HG02884 (cell line): Measurements from ENCODE around the gene PRKAR2B.
"Not testable (repeated sequence)": the region's sequence is repeated elsewhere in the genome, so short reads cannot be mapped to it uniquely, and the experiment has no call there.

Experiments used
- ATAC-seq: cut with Tn5 transposase; IDR thresholded peaks from one replicate; pipeline ENCODE4 v1.9.1; 2021; ENCODE audit warnings: mild to moderate bottlenecking, moderate library complexity; ENCODE audit not compliant: unreplicated experiment

Gene PRKAR2B

GRCh38 chr7:107026166-107026565 lies 18.3 kb upstream of the PRKAR2B start:
- ATAC-seq: no peak

- no peak for ATAC-seq
These were observed 17.3 kb upstream of the PRKAR2B start for GRCh38 chr7:107027208-107027607.

- no peak for ATAC-seq
These were observed 15.3 kb upstream of the PRKAR2B start for GRCh38 chr7:107029061-107029763.

- no peak for ATAC-seq
These were observed 14.7 kb upstream of the PRKAR2B start for GRCh38 chr7:107029764-107030286.

GRCh38 chr7:107032050-107032449 lies 12.5 kb upstream of the PRKAR2B start:
- ATAC-seq: no peak

- ATAC-seq: no peak
These were observed 11.6 kb upstream of the PRKAR2B start for GRCh38 chr7:107032720-107033438.

- no peak for ATAC-seq
These were observed 10.0 kb upstream of the PRKAR2B start for GRCh38 chr7:107034553-107034952.

DNA sequence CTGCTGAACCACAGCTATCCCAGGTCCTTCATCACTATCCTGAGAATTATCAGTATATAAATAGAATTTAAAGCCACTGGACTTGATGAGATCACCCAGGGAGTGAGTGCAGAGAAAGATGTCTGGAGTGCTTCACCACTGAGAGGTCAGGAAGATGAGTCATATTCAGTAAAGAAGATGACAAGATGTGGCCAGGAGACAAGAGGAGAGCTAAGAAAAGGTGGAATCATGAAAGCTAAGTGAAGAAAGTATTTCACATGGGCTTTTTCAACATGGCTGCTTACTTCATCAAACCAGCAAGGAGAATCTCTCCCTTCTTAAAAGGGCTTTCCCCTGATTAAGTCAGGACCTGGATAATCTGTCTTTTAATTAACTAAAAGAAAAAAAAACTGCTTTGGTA lies 9.1 kb upstream of the PRKAR2B start:
- no peak for ATAC-seq

DNA sequence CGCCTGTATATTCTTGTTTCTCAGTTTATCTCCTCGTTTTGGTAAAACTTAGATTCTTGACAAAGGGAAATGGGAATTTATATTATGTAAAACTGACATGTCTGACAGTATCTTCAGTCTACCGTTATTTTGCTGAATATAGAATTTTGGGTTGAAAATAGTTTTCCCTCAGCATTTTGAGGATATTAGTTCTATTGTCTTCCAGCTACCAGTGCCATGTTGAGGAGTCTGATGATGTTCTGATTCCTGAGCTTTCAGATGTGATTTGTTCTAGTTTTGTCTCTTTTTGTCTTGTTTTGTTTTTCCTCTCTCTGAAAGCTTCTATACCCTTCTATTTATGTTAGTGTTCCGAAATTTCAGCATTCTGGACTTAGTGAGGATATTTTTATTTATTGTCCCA lies 8.0 kb upstream of the PRKAR2B start:
- ATAC-seq: no peak

DNA sequence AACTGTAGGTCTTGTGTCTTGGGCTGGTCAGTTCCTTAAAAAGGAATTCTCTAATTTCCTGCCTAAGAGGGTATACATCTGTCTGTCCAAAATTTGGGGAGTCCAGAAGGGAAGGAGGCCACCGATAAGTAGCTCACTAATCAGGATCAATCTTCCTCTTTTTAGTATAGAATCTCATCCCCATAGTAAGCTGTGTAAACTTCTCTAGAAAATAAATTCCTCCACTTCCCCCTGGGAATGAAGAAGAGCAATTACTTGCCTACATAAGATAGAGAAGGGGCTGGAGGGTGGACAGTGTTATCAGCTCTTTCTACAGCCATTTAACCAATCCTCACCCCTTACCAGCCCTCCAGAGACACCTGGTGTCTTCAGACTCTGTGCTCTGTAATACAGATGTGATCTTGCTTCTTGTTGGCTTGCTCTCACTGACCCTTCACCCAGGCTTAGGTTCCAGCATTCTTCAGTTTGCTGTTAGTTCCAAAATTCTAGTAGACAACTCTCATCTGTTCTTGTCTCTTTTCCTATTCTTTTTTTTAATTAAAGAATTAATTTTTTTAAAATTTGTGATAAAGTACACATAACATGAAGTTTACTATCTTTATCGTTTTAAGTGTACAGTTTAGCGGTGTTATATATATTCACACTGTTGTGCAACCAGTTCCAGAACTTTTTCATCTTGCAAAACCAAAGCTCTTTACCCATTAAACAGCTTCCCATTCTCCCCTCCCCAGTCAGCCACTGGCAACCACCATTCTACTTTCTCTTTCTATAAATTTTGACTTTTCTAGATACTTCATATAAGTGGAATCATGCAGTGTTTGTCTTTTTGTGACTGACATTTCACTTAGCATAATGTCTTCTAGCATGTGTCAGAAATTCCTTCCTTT lies 6.5 kb upstream of the PRKAR2B start:
- ATAC-seq: no peak

GRCh38 chr7:107039199-107039900 lies 5.2 kb upstream of the PRKAR2B start:
- no peak for ATAC-seq

- ATAC-seq: no peak
These were observed 3.4 kb upstream of the PRKAR2B start for GRCh38 chr7:107041097-107041496.

DNA sequence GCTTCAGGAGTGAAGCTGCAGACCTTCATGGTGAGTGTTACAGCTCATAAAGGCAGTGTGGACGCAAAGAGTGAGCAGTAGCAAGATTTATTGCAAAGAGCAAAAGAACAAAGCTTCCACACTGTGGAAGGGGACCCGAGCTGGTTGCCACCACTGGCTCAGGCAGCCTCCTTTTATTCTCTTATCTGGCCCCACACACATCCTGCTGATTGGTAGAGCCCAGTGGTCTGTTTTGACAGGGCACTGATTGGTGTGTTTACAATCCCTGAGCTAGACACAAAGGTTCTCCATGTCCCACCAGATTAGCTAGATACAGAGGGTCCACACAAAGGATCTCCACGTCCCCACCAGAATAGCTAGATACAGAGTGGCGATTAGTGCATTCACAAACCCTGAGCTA lies 2.7 kb upstream of the PRKAR2B start:
- not testable (repeated sequence) for ATAC-seq

DNA sequence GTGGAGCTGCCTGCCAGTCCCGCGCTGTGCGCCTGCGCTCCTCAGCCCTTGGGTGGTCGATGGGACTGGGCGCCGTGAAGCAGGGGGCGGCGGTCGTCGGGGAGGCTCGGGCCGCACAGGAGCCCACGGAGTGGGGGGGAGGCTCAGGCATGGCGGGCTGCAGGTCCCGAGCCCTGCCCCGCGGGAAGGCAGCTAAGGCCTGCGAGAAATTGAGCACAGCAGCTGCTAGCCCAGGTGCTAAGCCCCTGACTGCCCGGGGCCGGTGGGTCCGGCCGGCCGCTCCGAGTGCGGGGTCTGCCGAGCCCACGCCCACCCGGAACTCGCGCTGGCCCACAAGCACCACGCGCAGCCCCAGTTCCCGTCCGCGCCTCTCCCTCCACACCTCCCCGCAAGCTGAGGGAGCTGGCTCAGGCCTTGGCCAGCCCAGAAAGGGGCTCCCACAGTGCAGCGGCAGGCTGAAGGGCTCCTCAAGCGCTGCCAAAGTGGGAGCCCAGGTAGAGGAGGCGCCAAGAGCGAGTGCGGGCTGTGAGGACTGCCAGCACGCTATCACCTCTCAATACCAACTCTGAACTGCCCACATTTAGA lies 2.1 kb upstream of the PRKAR2B start:
- not testable (repeated sequence) for ATAC-seq

GRCh38 chr7:107043491-107043890 lies 1.0 kb upstream of the PRKAR2B start:
- no peak for ATAC-seq

GRCh38 chr7:107043921-107044346 lies 571 bp upstream of the PRKAR2B start:
- ATAC-seq: no peak

DNA sequence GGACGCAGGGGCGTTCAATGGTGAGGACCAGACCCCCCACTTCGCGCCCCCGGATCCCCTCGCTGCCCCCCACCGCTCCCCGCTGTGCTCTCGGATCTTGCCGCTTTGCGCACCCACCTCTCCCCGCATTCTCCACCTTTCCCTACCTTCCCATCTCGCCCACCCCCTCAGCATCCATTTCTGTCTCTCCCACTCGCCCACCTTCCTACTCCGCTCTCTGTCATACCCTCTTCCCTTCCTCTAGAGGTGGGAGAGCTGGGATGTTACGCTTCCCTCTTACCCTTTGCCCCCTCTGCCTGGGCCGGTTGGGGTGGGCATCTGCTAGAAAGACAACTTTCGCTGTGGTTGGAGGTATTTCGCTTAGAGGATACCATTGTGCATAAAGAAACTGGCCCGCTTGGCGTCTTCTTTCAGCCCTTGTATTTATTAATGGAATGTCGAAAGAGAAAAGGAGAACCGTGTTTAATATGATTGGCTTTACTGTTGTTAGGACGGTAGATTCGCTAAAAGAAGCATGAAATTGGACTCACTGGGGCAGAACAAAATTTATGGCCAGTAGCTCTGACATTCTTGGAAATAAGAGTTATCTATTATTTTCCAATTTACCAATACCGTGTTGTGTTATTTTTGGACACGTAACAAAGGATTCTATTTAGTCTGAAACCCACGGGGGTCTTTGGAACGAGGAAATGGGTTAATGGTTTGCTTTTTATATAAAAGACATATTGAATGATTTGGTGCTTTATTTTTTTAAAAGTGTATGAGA lies 873 bp downstream of the PRKAR2B start:
- no peak for ATAC-seq

DNA sequence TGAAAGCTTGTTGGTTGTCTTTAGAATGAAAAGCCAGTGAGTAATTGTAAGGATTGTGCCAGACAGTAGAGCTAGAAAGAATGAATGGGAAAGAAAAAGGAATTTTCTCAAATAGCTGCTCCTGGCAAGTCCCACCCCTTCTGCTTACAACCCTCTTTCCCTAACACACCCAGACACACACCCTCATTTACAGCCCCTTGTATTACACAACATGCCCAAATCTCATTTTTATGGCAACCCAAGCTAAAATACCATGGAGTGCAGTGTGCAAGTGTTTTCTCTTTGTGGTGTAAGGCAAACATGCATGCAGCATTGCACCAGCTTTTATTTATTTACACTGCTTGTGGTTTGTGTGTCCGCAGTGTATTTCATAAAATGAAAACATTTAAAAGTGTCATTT lies 1.5 kb downstream of the PRKAR2B start:
- no peak for ATAC-seq

GRCh38 chr7:107046491-107047259 lies 2.2 kb downstream of the PRKAR2B start:
- no peak for ATAC-seq
